Bronchus fibroblast of lung (primary cell): ENCODE measurements around the gene TOMM34. TPM values are rescaled to one million over a fixed set of nuclear protein-coding genes. Genes with fewer than 3 reads are reported as not detected.

Experiments
- total RNA-seq: library from RNA; depleted of rRNA; stranded (reverse); fragments of >200 nt; gene quantifications from 2 replicates; pipeline ENCODE4 v1.2.3, GENCODE V29; 2015

TOMM34 gene, protein sequence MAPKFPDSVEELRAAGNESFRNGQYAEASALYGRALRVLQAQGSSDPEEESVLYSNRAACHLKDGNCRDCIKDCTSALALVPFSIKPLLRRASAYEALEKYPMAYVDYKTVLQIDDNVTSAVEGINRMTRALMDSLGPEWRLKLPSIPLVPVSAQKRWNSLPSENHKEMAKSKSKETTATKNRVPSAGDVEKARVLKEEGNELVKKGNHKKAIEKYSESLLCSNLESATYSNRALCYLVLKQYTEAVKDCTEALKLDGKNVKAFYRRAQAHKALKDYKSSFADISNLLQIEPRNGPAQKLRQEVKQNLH
- 73.4 and 75.0 TPM in 2 replicates for total RNA-seq

GRCh38 chr20:44960103-44960852, at the start of gene TOMM34:
TSS of gene TOMM34 (minus strand) at chr20:44960397. CDS start at chr20:44960333, 64 bp downstream.

GRCh38 chr20:44966030-44966961, 6.1 kb upstream of the TOMM34 start, which contains the start of gene STK4:
TSS of gene STK4 (plus strand) at chr20:44966512. CDS start at chr20:44966569, 57 bp downstream.

DNA sequence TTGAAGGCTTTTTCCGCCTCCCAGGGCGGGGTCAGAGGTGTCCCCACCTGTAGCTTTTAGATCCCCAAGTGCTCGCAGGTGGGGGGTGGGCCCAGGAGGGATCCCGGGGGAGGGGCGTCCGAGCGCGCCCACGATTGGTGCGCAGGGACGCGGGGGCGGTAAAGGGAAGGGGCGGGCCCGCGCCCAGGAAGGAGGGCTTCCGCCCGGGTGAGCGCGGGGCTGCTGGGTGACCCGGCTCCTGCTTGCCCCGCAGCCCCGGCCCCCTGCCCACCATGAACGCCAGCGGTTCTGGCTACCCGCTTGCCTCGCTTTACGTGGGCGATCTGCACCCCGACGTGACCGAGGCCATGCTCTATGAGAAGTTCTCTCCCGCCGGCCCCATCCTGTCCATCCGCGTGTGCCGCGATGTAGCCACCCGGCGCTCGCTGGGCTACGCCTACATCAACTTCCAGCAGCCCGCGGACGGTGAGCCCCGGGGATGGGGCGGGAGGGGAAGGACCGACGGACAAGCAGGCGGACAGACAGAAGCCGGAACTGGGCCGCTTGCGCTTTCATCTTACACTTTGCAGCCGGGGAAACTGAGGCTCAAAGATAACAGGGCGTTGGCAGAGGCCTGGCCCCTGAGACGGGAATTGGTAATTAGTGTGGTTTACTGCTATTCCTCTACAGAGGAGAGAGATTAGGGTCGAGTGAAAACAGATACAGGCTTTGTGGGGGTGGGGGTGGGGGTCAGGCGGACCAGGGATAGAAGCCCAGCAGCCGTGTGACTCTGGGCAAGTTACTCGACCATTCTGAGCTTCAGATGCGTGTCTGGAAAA, 50.1 kb downstream of the TOMM34 start, which contains the start of gene PABPC1L:
PABPC1L (plus strand) TSS at position 189 of the 818 bp plus-strand sequence; CDS start at position 273, 84 bp downstream.

Other genes starting within 250 kb of the TOMM34 start
- 1.6 and 3.4 TPM in 2 replicates for gene CCN5, start 245.0 kb downstream of the TOMM34 start, total RNA-seq
- gene KCNK15, start 214.5 kb downstream of the TOMM34 start, total RNA-seq: not detected in 2 replicates
- gene RIMS4, start 149.9 kb downstream of the TOMM34 start, total RNA-seq: not detected in 2 replicates
- 91.9 and 99.2 TPM in 2 replicates for gene YWHAB, start 74.7 kb downstream of the TOMM34 start, total RNA-seq
- 10.1 TPM in 2 replicates for gene PABPC1L, start 50.3 kb downstream of the TOMM34 start, total RNA-seq
- gene STK4, start 6.1 kb upstream of the TOMM34 start, total RNA-seq: 11.9 and 12.4 TPM in 2 replicates
- 0.30 and 0.34 TPM in 2 replicates for gene KCNS1, start 140.7 kb upstream of the TOMM34 start, total RNA-seq
- gene WFDC5, start 154.8 kb upstream of the TOMM34 start, total RNA-seq: not detected in 2 replicates
- gene WFDC12, start 164.1 kb upstream of the TOMM34 start, total RNA-seq: not detected in 2 replicates
- not detected in 2 replicates for gene PI3, start 214.5 kb upstream of the TOMM34 start, total RNA-seq
- not detected in 2 replicates for gene SEMG1, start 246.6 kb upstream of the TOMM34 start, total RNA-seq